HEK293 (cell line): ENCODE measurements around the gene LACRT.
A peak's percentile ranks its signal among the peaks of the same experiment; 100 is the strongest.

Experiments used
- CTCF ChIA-PET: fragments of 350-600 bp; formaldehyde crosslinking; extraction: SDS; loops from one replicate; lab custom pipeline; 2021; ENCODE audit warnings: antibody characterized with exemption; lab: Yijun Ruan, JAX
- POLR2A ChIA-PET: fragments of 300-600 bp; formaldehyde crosslinking; extraction: SDS; loops from one replicate; lab custom pipeline; 2020; ENCODE audit warnings: antibody characterized with exemption, inconsistent platforms; lab: Yijun Ruan, JAX
- H3K27ac ChIP-seq: fragments of 200-500 bp; sonication (Bioruptor generic); 2 replicates; pipeline ENCODE4 v1.5.1; 2014; ENCODE audit warnings: low read depth, low read length, control low read depth, inconsistent platforms; ENCODE audit errors: extremely low read depth
- H3K36me3 ChIP-seq, 2 experiments: fragments of 200-500 bp in 1 of 2; sonication (Bioruptor generic) in 1 of 2; 1 replicate in 1 of 2; 2 replicates in 1 of 2; pipeline ENCODE4 v1.5.1; 2014 to 2017; ENCODE audit warnings: inconsistent platforms in 2 of 2, low read length in 2 of 2; ENCODE audit not compliant: control insufficient read depth in 2 of 2, insufficient read depth in 1 of 2
- H3K4me1 ChIP-seq: fragments of 200-500 bp; sonication (Bioruptor generic); 2 replicates; pipeline ENCODE4 v1.5.1; 2014; ENCODE audit warnings: mild to moderate bottlenecking, low read length, inconsistent platforms; ENCODE audit not compliant: control insufficient read depth, insufficient read depth
- H3K4me3 ChIP-seq: 2 replicates; pipeline ENCODE4 v1.5.1; 2011; ENCODE audit warnings: low read depth, mild to moderate bottlenecking, control low read depth, low read length, moderate library complexity
- H3K9me3 ChIP-seq: fragments of 200-500 bp; sonication (Bioruptor generic); 2 replicates; pipeline ENCODE4 v1.5.1; 2014; ENCODE audit warnings: low read depth, low read length, inconsistent platforms; ENCODE audit not compliant: control insufficient read depth, insufficient read depth
- EGR2 ChIP-seq: fragments of 450-650 bp; formaldehyde crosslinking; IDR thresholded peaks from 2 replicates; pipeline ENCODE4 v1.5.1; 2016; ENCODE audit warnings: low read depth, missing biosample characterization, missing genetic modification characterization
- HOXC10 ChIP-seq: sonication (generic); formaldehyde crosslinking; IDR thresholded peaks from 2 replicates; pipeline ENCODE4 v1.8.1; 2023; ENCODE audit warnings: mild to moderate bottlenecking, missing genetic modification reagents
- KLF8 ChIP-seq: fragments of 450-650 bp; formaldehyde crosslinking; IDR thresholded peaks from 2 replicates; pipeline ENCODE4 v1.5.1; 2016; ENCODE audit warnings: missing biosample characterization, missing genetic modification characterization
- SCRT1 ChIP-seq: fragments of 450-650 bp; formaldehyde crosslinking; IDR thresholded peaks from 2 replicates; pipeline ENCODE4 v1.5.1; 2016; ENCODE audit warnings: missing biosample characterization, missing genetic modification characterization, borderline replicate concordance
- SP7 ChIP-seq: fragments of 450-650 bp; formaldehyde crosslinking; IDR thresholded peaks from 2 replicates; pipeline ENCODE4 v1.5.1; 2016; ENCODE audit warnings: missing biosample characterization, missing genetic modification characterization
- ZFHX2 ChIP-seq: fragments of 450-650 bp; formaldehyde crosslinking; conservative IDR thresholded peaks from 2 replicates; pipeline ENCODE4 v1.5.1; 2016; ENCODE audit warnings: missing biosample characterization, missing genetic modification characterization
- ZIC2 ChIP-seq: fragments of 450-650 bp; formaldehyde crosslinking; IDR thresholded peaks from 2 replicates; pipeline ENCODE4 v1.5.1; 2016; ENCODE audit warnings: missing biosample characterization, missing genetic modification characterization
- ZNF112 ChIP-seq: fragments of 450-650 bp; formaldehyde crosslinking; IDR thresholded peaks from 2 replicates; pipeline ENCODE4 v1.5.0; 2017; ENCODE audit warnings: missing biosample characterization, missing genetic modification characterization
- ZNF19 ChIP-seq: fragments of 450-650 bp; formaldehyde crosslinking; IDR thresholded peaks from 2 replicates; pipeline ENCODE4; 2016; ENCODE audit warnings: missing biosample characterization, missing genetic modification characterization, low read depth
- ZNF366 ChIP-seq: fragments of 450-650 bp; formaldehyde crosslinking; conservative IDR thresholded peaks from 2 replicates; pipeline ENCODE4 v1.5.1; 2016; ENCODE audit warnings: missing biosample characterization, missing genetic modification characterization
- ZNF473 ChIP-seq: fragments of 450-650 bp; formaldehyde crosslinking; IDR thresholded peaks from 2 replicates; pipeline ENCODE4 v1.5.1; 2017; ENCODE audit warnings: missing biosample characterization, missing genetic modification characterization
- ZNF501 ChIP-seq: fragments of 450-650 bp; formaldehyde crosslinking; IDR thresholded peaks from 2 replicates; pipeline ENCODE4 v1.5.1; 2016; ENCODE audit warnings: missing biosample characterization, missing genetic modification characterization
- ZNF521 ChIP-seq: fragments of 450-650 bp; formaldehyde crosslinking; IDR thresholded peaks from 2 replicates; pipeline ENCODE4 v1.5.1; 2017; ENCODE audit warnings: missing biosample characterization, mild to moderate bottlenecking, missing genetic modification characterization
- ZNF610 ChIP-seq: fragments of 450-650 bp; formaldehyde crosslinking; IDR thresholded peaks from 2 replicates; pipeline ENCODE4 v1.5.1; 2016; ENCODE audit warnings: missing biosample characterization, missing genetic modification characterization, borderline replicate concordance
- ZNF621 ChIP-seq: fragments of 450-650 bp; formaldehyde crosslinking; IDR thresholded peaks from 2 replicates; pipeline ENCODE4 v1.5.1; 2017; ENCODE audit warnings: missing biosample characterization, missing genetic modification characterization
- ZNF624 ChIP-seq: fragments of 450-650 bp; formaldehyde crosslinking; IDR thresholded peaks from 2 replicates; pipeline ENCODE4 v1.5.1; 2017; ENCODE audit warnings: missing biosample characterization, missing genetic modification characterization
- TF ChIP-seq, protein P1 (sequence below): fragments of 450-650 bp; formaldehyde crosslinking; IDR thresholded peaks from 2 replicates; pipeline ENCODE4 v1.5.1; 2016; ENCODE audit warnings: missing biosample characterization, missing genetic modification characterization
- TF ChIP-seq, protein P2 (sequence below): fragments of 450-650 bp; formaldehyde crosslinking; IDR thresholded peaks from 2 replicates; pipeline ENCODE4 v1.5.1; 2016; ENCODE audit warnings: missing biosample characterization, missing genetic modification characterization

Gene LACRT, protein sequence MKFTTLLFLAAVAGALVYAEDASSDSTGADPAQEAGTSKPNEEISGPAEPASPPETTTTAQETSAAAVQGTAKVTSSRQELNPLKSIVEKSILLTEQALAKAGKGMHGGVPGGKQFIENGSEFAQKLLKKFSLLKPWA

GRCh38 chr12:54634795-54635194, at the start of gene LACRT:
TSS of gene LACRT (minus strand) at chr12:54634895. CDS start at chr12:54634841, 54 bp downstream.
- ChIA-PET CTCF (interaction anchor here (3.1 kb wide), 1 partner anchor 38 kb away, joined by 19 read pairs; no protein-coding TSS in a partner anchor), POLR2A (no interaction called here)
- TF ChIP-seq ZNF366 (tag by site-specific recombination) (no peak), ZNF610 (tag by site-specific recombination) (no peak), SP7 (no peak), SCRT1 (tag by site-specific recombination) (no peak), ZFHX2 (tag by site-specific recombination) (no peak), ZNF624 (tag by site-specific recombination) (no peak)
- TF ChIP-seq, protein P1, sequence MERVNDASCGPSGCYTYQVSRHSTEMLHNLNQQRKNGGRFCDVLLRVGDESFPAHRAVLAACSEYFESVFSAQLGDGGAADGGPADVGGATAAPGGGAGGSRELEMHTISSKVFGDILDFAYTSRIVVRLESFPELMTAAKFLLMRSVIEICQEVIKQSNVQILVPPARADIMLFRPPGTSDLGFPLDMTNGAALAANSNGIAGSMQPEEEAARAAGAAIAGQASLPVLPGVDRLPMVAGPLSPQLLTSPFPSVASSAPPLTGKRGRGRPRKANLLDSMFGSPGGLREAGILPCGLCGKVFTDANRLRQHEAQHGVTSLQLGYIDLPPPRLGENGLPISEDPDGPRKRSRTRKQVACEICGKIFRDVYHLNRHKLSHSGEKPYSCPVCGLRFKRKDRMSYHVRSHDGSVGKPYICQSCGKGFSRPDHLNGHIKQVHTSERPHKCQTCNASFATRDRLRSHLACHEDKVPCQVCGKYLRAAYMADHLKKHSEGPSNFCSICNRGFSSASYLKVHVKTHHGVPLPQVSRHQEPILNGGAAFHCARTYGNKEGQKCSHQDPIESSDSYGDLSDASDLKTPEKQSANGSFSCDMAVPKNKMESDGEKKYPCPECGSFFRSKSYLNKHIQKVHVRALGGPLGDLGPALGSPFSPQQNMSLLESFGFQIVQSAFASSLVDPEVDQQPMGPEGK (tag by site-specific recombination): no peak
- H3K9me3 ChIP-seq: no peaks in the 10 kb centered on the region
- H3K36me3 ChIP-seq: no peaks in the 10 kb centered on the region
- no peaks in the 10 kb centered on the region for H3K4me1 ChIP-seq
- no peak within 1 kb of the TSS for H3K4me3 ChIP-seq
- H3K27ac ChIP-seq: no peak within 1 kb of the TSS

DNA sequence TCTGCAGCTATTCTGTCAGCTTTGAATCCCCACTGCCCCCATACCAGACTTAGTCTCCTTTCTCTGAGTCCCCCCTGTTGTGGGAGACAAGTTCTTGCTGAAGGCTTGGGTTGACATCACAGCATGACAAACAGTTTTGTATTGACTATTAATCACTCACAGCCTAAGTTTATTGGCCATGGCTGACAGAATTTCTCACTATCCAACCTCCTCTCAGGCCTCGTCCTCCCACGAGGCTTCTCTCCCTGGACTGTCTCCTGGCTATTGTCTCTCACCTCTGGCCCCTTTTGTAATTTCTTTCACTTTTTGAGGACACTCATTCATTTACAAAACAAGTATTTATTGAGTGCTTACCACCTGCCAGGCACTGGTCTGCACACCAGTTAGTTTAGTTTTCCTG, 48.7 kb upstream of the LACRT start:
- ChIA-PET POLR2A (no interaction called here), CTCF (interaction anchor here (0.6 to 1.6 kb wide), 3 partner anchors 24 to 85 kb away, joined by 3 to 4 read pairs (median 3); no protein-coding TSS in a partner anchor)
- no peaks in the 10 kb centered on the region; the same call in 1 of the 2 replicates for H3K4me1 ChIP-seq
- no peak overlapping the region for H3K27ac ChIP-seq
- no peaks in the 10 kb centered on the region for H3K36me3 ChIP-seq
- no peaks in the 10 kb centered on the region for H3K9me3 ChIP-seq
- TF ChIP-seq ZIC2 (peak; percentile 17; the same call in 1 of the 2 replicates), ZNF473 (tag by site-specific recombination) (no peak)
- no peak overlapping the region for H3K4me3 ChIP-seq

- TF ChIP-seq ZNF501 (tag by site-specific recombination) (no peak), ZNF621 (no peak), HOXC10 (CRISPR knock-in tag) (no peak), ZNF112 (tag by site-specific recombination) (no peak), ZNF19 (tag by site-specific recombination) (no peak)
- TF ChIP-seq, all 188 proteins: peak for 0
- Histone ChIP-seq H3K36me3 (no peaks in the 10 kb centered on the region), H3K4me1 (no peaks in the 10 kb centered on the region; the same call in 1 of the 2 replicates), H3K4me3 (no peak overlapping the region), H3K27ac (no peak overlapping the region), H3K9me3 (no peaks in the 10 kb centered on the region)
- ChIA-PET POLR2A (no interaction called here), CTCF (interaction anchor here (0.8 to 1.6 kb wide), 3 partner anchors 23 to 156 kb away, joined by 3 to 5 read pairs (median 4); no protein-coding TSS in a partner anchor)
These were observed 48.0 kb upstream of the LACRT start for GRCh38 chr12:54682674-54683073.

GRCh38 chr12:54680374-54680773, 45.7 kb upstream of the LACRT start:
- CTCF ChIA-PET: interaction anchor here (0.6 to 2.4 kb wide), 21 partner anchors 10 to 1108 kb away, joined by 3 to 18 read pairs (median 3); partner anchors contain the start of gene NCKAP1L
- POLR2A ChIA-PET: no interaction called here
- no peak overlapping the region for H3K4me3 ChIP-seq
- no peaks in the 10 kb centered on the region for H3K36me3 ChIP-seq
- no peak for TF ChIP-seq ZNF521
- TF ChIP-seq KLF8: no peak
- TF ChIP-seq EGR2 (tag by site-specific recombination): peak; percentile 24; the same call in 1 of the 2 replicates
- TF ChIP-seq, protein P2, sequence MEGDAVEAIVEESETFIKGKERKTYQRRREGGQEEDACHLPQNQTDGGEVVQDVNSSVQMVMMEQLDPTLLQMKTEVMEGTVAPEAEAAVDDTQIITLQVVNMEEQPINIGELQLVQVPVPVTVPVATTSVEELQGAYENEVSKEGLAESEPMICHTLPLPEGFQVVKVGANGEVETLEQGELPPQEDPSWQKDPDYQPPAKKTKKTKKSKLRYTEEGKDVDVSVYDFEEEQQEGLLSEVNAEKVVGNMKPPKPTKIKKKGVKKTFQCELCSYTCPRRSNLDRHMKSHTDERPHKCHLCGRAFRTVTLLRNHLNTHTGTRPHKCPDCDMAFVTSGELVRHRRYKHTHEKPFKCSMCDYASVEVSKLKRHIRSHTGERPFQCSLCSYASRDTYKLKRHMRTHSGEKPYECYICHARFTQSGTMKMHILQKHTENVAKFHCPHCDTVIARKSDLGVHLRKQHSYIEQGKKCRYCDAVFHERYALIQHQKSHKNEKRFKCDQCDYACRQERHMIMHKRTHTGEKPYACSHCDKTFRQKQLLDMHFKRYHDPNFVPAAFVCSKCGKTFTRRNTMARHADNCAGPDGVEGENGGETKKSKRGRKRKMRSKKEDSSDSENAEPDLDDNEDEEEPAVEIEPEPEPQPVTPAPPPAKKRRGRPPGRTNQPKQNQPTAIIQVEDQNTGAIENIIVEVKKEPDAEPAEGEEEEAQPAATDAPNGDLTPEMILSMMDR: 0 out of 2 replicates have a peak, but pooled peaks have one; percentile 29
- TF ChIP-seq, all 188 proteins: peak for 2
- Histone ChIP-seq H3K27ac (no peak overlapping the region), H3K4me1 (no peaks in the 10 kb centered on the region; the same call in 1 of the 2 replicates), H3K9me3 (no peaks in the 10 kb centered on the region)
